HG03565 (cell line): Measurements from ENCODE around the gene DDO.
"Not testable (repeated sequence)": the region's sequence is repeated elsewhere in the genome, so short reads cannot be mapped to it uniquely, and the experiment has no call there.

Source experiments
- ATAC-seq: cut with Tn5 transposase; IDR thresholded peaks from one replicate; pipeline ENCODE4 v1.9.1; 2021; ENCODE audit warnings: mild to moderate bottlenecking, moderate library complexity; ENCODE audit not compliant: unreplicated experiment

Gene DDO

DNA sequence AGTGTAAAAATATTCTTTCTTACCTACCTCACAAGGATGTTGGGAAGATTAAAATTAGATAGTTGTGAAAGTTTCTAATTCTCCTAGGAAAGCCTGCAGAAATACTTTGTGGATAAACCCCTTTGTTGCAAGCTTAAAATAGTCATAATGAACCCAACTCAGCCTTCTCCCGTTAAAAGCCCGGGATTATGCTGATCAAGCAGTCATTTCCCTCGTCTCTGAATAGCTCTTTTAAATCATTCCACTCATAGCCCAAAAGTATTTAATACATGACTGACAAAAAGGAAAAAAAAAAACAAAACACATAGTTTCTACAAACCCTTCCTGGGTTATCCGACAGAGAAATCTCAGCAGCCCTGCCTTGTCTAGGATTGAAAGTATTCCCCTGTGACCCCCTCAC lies 46.3 kb downstream of the DDO start:
- ATAC-seq: no peak

GRCh38 chr6:110368284-110368683 lies 47.1 kb downstream of the DDO start:
- no peak for ATAC-seq

GRCh38 chr6:110367825-110368224 lies 47.5 kb downstream of the DDO start:
- no peak for ATAC-seq

DNA sequence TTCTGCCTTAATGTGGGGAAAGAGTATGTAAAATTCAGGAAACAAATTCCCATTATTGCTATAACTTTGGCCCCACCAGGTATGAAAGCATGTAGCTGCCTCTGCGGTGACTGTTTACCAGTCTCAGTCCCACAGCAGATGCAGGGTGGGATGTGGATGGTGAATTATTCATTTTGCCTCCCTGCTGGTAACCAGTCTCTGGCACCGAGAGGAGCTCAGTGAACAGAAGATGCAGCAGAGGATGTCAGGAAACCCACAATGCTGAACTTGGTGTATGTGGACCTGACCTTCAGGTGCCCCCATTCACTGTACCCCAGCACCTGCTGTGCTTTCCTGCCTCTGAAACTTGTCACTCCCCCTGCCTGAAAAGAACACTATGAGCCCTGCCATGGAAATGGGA lies 48.4 kb downstream of the DDO start:
- no peak for ATAC-seq

DNA sequence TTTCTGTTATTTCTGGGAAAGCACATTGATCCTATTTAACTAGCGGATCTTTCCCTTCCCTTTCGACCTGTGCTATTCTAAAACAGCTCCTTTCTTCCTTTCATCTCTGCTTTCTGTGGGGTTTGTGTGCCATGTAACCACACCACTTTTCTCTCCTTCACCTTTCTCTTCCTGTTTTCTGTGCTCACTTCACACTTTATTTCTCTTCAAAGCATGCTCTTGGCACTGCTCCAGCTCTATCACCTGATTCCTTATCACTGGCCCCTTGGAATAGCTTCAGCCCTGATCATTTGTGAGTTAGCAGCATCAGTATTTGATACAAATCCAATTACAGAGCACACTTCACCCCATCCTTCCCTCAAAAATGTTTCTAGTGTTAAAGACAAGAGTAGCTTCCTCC lies 49.1 kb downstream of the DDO start:
- no peak for ATAC-seq

DNA sequence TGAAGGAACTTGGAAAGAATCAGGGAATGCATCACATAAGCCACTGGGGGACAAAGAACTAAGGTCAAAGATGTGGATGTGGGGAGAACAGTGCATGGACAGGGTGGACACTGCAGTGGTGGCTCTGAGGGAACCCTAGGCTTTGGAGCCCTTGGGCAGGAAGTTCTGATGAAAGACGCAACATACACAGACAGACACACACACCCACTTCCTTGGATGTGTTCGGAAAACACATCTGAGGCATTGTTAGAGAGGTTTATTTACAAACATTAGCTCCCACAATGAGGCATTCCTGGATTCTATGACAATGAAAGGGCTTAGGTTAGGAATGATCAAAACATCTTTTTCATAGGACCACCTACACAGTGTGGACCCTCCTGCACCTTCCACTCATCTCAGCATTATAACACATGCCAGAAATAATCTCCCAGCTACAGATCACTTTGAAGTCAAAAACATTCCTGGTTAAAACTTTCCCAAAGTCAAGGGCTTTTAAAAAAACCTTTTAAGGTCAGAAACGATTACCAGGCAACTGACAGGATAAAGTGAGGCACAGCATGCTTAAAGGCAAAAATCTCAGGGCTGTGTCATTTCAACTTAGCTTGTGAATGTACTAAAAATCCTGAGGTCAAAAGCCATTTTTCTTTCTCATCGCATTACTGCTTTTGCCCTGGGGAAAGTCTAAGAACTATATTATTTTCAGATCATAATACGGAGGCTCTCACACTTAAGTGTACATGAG lies 50.8 kb downstream of the DDO start:
- ATAC-seq: no peak

GRCh38 chr6:110363748-110364147 lies 51.6 kb downstream of the DDO start:
- no peak for ATAC-seq

DNA sequence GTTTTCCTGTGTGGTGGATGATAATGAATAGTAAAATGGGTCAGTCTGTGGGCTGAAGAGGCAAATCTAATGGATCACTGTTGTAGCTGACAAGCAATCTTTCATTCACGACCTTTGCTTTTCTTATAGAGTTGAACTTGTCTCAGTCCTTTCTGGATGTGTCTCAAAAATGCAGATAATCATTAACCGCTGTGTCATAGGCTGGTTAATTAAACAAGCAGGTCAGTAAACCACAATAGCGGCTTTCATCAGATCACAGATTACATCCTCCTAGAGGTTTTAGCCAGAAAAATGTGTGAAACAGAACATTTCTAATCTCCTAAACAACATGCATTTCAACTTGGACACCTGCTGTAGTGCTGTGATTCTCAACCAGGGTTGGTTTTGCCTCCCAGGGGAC lies 54.7 kb downstream of the DDO start:
- no peak for ATAC-seq

DNA sequence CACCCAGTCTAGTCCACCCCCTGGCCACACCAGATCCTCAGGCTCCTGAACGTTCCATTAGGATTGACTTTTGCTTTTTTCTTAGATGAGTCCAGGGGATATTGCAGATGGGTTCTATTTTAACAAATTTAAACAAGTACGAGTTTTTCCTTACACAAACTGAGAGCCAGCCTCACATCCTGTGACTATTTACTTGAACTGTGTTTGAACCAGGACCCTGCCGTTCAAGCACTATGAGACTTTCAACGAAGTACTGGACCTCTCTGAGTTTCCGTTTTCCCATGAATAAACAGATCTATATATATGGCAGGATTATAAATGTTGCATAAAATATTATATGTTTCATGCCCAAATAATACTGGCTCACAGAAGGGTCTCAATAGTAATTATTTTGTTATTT lies 55.8 kb downstream of the DDO start:
- ATAC-seq: no peak

DNA sequence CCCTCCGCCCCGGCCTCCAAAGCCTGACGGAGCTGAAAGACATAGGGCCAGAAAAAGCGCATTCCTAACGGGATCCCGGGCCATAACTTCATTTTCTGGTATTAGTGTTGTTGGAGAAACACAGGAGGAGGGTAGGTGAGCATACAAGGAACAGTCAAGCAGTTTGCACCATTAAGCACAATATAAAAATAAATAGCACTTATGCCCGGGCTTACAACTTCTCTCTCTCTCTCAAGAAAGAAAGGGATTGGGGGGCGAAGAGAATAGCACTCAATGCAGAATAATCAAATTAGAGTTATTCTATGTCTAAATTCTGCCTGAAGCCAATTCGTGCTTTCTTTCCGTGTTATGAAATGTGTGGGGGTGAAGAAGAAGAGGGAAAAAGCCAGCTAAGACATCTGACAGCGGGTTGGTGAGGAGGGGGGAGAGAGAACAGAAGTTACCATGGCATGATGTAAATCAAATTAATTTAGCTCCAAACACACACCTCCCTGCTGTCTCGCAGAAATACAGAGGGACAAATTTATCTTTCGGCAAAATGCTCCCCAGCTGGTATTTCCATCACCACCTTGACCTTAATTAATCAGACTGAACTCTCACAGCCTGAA lies 56.7 kb downstream of the DDO start:
- no peak for ATAC-seq

GRCh38 chr6:110357664-110358552 lies 57.5 kb downstream of the DDO start, which contains the start of gene METTL24:
Gene METTL24, minus strand, starts transcription at chr6:110358349. Its CDS starts 77 bp downstream, at chr6:110358272.
- no peak for ATAC-seq

- no peak for ATAC-seq
These were observed 58.1 kb downstream of the DDO start for GRCh38 chr6:110357298-110357663.

DNA sequence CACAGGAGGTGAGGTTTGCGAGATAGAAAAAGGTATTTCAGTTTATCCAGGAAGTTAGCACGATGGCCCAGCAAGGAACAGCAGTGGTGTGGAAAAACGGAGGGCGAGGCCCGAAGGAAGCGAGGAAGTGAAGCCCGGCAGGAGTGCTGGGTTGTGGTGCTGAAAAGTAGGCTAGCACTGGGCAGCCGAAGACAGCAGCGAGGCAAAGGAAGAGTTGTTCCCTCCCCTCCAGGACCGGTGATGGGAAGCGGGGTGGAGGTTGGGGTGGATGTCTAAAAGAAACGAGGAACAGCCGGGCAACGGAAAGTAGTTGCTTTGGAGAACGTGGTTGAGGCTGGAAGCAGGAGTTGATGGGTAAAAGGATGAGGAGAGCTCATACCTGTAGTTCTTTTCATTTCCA lies 58.6 kb downstream of the DDO start:
- ATAC-seq: no peak

DNA sequence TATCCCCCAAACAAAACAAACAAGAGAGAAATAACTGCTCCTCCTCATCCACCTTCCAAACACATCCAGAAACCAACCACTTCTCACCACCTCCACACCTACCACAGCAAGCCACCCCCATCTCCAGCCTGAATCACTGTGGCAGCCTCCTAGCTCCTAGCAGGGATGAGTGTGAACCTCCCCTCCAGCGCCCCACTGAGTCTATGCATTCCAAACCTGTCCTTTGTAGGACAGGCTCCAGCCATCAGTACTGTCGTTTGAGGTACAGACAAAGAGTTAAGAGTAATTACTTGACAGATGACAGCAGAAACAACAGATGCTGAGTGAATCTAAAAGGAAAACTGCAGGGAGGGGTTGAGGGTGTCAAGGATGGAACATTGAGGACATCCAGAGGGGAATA lies 59.6 kb downstream of the DDO start:
- no peak for ATAC-seq

DNA sequence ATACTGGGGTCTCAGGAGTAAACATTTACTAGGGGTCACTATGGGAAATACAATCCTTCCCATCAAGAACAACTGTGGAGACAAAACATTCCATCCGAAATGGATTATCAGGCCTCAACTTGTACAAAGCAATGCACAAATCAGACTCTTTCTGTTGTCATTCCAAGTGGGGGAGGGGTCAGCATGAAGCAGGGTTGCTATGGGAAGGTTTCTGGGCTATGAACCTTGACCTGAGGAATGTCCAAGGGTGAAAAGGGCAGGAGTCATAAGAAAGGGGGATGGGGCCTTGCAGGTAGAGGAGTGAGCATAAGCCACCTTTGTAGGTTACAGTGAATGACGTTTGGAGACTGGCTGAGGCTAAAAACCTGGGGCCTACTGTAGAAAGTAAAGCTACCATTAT lies 60.4 kb downstream of the DDO start:
- ATAC-seq: no peak

GRCh38 chr6:110354153-110354552 lies 61.2 kb downstream of the DDO start:
- ATAC-seq: no peak

GRCh38 chr6:110353457-110354001 lies 61.8 kb downstream of the DDO start:
- ATAC-seq: no peak

DNA sequence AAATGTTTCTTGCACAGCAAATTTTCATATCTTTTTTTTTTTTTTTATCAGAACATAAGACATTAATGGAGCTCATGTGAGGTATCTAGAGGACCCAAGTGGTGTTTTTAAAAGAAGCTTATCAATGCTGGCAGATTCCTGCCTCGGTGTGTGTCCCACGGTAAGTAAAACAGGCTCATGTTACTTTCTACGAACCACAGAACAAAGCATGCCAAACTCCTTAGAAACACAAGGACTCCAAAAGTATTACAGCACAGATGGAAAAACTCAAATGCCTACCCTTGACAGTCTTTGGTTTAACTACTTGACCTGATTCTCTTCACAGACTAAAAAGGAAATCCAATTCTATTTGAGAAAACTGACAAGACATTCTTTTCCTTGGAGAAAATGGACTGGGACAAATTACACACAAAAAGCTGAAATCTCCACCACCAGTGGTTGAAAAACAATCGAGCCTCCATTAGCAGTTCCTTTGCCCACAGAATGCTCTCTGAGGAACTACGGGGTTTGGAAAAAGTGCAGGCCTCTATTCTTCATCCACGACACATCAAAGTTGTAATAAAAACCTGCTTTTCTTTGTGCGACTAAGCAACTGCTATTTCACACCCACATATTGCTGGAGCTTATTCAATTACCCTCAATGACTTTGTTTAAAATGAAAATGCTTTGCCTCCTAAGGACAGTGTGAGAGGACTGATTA lies 62.7 kb downstream of the DDO start:
- no peak for ATAC-seq

DNA sequence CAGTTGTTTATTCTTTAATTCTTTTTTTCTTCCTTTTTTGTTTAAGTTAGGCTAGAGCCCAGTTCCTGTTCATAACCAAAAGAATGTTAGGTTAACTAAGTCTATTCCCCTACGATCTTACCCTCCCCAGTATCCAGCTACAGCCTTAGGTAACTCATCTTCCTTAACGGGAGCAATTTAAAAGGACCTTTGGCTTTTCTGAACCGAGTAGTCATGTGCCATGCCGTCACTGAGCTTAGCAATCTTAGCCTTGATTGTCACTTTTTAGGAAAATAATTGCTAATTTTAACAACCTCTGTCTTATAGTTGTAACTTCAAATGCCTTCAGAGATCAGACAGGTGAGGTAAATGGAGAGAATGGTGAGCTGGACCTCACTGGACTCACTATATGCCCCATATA lies 63.4 kb downstream of the DDO start:
- no peak for ATAC-seq

GRCh38 chr6:110351546-110351945 lies 63.8 kb downstream of the DDO start:
- ATAC-seq: no peak

- not testable (repeated sequence) for ATAC-seq
These were observed 64.8 kb downstream of the DDO start for GRCh38 chr6:110350593-110350992.
